Astrocyte of the spinal cord (primary cell): ENCODE data around the gene BDH1.

ENCODE experiments used
- DNase-seq: peaks from one replicate; pipeline ENCODE4 v3.0.0; 2011; ENCODE audit warnings: low read depth, low spot score
- H3K4me3 ChIP-seq: 2 replicates; pipeline ENCODE4 v1.5.1; 2011; ENCODE audit warnings: low read depth, mild to moderate bottlenecking, low read length, moderate library complexity
- CTCF ChIP-seq: IDR thresholded peaks from 2 replicates; pipeline ENCODE4 v1.5.1; 2012; ENCODE audit warnings: low read depth, mild to moderate bottlenecking, low read length, inconsistent platforms
- in situ Hi-C: cut with HindIII; loops from 2 replicates; pipeline ENCODE4 v1.10.0; 2017; ENCODE audit warnings: low sequenced_read_pairs

Gene BDH1

DNA sequence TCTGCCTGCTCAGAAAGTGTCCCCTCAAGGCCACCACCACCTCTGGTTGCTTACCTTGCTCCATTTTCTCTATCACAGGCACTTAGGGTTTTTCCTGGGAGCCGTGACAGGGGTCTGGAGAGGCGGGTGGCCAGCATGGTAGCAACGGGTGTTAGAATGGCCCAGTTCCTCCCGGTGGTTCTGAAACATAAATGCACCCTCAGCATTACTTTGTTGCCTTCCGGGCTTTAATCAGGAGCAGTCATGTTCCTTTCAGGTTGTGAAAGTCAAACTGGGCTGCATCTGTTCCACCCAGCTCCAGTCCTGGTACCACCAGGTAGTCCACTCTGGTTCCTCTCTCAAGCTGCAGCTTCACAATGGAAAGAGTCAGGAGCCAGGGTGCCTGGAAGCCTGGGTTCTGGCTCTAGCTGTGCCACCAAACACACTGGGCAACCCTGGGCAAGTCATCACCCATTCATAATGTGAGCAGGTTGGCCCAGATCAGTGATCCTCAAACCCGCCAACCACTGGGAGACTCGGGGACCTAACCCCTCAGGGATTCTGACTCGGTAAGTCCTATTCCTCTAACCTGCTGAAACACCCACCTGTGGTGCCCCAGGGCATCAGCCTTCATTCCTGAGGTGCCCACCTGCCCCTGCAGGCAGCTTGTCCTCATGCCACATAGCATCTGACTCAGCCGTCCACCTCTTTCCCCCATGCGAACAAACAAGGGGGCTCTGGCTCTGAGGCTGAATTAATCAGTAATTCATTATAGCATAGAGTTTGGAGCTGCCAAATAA is 9.3 kb downstream of the BDH1 start:
- no peak overlapping the region for H3K4me3 ChIP-seq
- no peak for TF ChIP-seq CTCF
- DNase-seq: no peak
- in situ Hi-C loops: no loop called here

- in situ Hi-C loops: no loop called here
- no peak for TF ChIP-seq CTCF
- no peak for DNase-seq
- no peak overlapping the region for H3K4me3 ChIP-seq
Observed at GRCh38 chr3:197545571-197545970, 10.2 kb downstream of the BDH1 start.

- in situ Hi-C loops: no loop called here
- DNase-seq: no peak
- no peak overlapping the region for H3K4me3 ChIP-seq
- no peak for TF ChIP-seq CTCF
Observed at GRCh38 chr3:197545101-197545500, 10.7 kb downstream of the BDH1 start.

GRCh38 chr3:197542741-197543454 is 12.9 kb downstream of the BDH1 start:
- H3K4me3 ChIP-seq: no peak overlapping the region
- no peak for TF ChIP-seq CTCF
- DNase-seq: no peak
- in situ Hi-C loops: no loop called here

DNA sequence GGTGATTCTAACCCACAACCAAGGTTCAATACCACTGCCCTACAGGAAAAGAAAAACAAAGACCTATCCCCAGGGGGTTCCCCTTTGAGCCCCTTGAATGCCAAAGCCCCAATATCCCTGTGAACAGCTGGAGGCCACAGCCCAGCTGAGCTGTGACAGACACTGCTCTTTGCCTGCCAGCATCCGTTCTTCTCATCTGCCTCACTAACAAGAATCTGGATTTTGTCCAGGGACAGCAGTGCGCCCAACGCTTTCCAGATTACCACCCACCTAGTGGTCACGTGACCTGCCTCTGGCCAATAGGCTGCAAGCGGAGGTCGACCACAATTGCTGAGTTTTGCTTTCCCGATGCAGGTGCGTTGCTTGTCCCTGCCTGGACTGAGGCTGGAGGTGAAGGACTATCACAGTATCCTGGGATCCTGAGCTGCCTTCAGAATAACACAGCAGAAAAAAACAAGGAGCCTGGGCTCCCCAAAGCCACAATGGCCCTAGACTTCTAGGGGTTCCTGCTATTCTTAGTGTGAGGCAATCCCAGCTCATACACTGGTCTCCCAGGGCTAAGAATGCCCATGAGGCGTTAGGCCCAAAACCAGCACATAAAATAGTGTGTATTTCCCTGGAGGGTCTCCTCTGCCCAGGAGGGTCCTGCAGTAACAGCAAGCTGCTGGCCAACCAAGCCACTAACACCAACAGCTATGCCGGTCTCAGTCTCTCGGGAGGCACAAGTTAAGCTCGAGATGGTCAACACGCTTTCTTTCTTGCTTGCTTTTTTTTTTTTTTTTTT is 13.8 kb downstream of the BDH1 start:
- no peak for TF ChIP-seq CTCF
- DNase-seq: peak; percentile 63
- in situ Hi-C loops: no loop called here
- no peak overlapping the region for H3K4me3 ChIP-seq

- TF ChIP-seq CTCF: no peak
- in situ Hi-C loops: no loop called here
- H3K4me3 ChIP-seq: no peak overlapping the region
Observed at GRCh38 chr3:197540961-197541377, 14.8 kb downstream of the BDH1 start.

More at GRCh38 chr3:197540961-197541377, 14.8 kb downstream of the BDH1 start:
- DNase-seq: no peak
